Activated CD4-positive, CD25-positive, alpha-beta regulatory T cell treated with anti-CD3 and anti-CD28 coated beads, Interleukin-2, amount 50 U/mL, for 24 hours (primary cell): ENCODE measurements around the gene NSDHL.

Experiments used
- ATAC-seq, 2 donors: fragments of 150-1000 bp; cut with Tn5 transposase; one replicate each; pipeline ENCODE4 v1.10.0; 2021; ENCODE audit warnings: mild to moderate bottlenecking in 1 of 2, moderate library complexity in 1 of 2

Gene NSDHL

DNA sequence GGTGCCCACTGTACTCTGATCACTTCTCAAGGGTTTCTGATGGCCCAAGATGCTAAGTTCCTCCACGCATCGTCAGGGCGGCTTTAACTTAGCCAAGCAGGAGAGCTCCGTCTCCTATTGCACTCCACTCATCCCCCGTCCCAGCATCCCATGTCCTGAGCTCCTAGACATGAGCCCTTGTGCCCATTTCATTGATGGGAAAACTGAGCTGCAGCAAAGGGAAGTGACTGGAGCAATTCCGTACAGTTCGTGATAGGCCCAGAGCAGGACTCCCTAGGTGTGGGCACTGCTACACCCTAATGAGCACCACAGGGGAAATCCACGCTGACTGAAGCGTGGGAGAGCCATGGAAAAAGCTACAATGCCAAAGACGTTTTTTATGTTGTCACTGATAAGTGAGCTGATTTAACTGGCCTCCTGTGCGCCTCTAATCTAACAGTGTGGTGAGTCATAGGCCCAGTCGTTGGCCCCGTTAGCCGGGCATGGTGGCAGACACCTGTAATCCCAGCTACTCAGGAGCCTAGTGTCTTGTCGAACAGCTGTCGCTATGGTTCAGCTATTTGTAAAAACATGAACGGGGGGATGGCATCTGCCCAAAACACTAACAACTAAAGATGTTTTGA lies 14.9 kb downstream of the NSDHL start:
- ATAC-seq: no peak

DNA sequence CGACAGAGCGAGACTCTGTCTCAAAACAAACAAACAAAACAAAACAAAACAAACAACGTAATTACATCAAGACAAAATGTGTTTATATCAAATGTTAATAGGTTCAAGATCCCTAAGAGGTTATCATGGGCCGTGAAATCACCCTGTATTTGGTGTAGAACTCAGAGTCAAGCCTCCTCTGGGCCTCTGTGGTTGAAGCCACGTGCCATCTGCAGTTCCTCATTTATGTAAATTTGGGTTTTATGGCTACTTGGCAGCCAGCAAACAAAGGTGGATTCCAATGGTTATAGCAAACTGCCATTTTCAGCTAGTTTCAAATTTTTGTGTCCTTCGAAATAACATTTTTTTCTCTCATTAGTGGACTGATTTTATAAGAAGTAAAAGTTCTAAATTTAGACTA lies 16.4 kb downstream of the NSDHL start:
- ATAC-seq: no peak

DNA sequence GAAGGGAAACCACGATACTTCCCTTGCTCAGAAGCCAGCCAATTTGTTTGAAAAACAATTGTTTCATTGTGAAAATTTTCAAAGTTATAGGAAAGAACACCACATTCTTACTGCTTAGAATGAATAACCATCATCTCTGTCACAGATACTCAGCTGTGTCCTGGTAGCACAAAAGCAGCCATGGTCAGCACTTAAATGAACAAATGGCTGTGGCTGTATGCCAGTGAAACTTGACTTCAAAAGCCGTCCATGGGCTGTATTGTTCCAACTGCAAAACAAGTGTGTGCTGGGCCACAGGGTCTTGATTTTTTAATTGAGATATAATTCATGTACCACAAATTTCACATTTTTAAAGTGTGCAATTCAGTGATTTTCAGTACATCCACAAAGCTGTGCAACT lies 19.6 kb downstream of the NSDHL start:
- no peak for ATAC-seq

DNA sequence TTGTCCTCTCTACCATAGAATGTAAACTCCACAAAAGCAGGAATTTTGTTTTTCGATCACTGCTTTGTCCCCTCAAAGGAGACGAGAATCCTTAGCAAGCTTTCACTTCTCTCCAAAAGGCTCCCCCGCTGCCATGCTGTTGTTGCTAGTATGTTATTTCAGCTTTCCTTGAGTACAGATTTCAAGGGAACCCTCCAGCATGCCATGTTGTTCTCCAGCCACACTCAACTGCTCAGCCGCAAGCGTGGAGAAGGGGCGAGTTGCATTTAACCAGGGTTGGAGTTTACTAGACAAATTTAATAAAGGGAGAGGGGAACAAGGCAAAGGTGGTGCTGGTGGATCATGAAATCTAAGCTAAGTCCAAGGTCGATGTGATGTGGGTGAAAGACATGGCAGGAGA lies 23.1 kb downstream of the NSDHL start:
- no peak for ATAC-seq

DNA sequence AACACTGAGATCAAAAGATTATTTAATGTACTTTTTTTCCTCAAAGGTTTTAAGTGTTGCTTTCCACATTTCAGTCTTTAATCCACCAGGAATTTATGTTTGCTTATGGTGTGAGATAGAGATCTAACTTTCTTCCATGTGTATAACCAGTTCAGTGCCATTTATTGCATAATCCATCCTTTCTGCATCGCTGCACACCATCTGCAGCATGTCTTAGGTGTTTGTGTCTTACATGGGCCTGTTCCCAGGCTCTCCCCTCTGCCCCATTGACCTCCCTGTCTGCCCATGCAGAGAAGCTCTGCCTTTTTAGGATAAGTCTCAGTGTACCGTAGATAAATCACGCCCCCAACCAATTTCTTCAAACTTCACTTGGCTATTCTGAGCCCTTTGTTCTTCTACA lies 30.3 kb downstream of the NSDHL start:
- ATAC-seq: no peak

GRCh38 chrX:152861826-152862225 lies 31.0 kb downstream of the NSDHL start:
- ATAC-seq: no peak

GRCh38 chrX:152865232-152865920 lies 34.5 kb downstream of the NSDHL start:
- no peak for ATAC-seq

DNA sequence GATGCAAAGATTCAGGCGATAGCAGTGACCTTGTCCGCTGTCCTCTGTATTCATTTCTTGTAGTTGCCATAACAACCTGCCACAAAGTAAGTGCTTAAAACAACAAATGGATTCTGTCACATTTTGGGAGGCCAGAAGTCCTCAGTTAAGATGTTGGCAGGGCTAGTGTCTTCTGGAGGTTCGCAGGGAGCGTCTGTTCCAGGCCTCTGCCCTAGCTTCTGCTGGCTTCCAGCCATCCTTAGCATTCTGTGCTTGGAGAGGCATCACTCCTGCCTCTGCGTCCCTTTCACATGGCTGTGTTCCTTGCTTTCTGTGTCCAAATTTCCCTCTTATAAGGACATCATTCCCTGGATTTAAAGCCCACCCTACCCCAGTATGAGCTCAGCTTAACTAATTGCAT lies 35.5 kb downstream of the NSDHL start:
- ATAC-seq: no peak

GRCh38 chrX:152869972-152870371 lies 39.1 kb downstream of the NSDHL start:
- ATAC-seq: no peak

- ATAC-seq: no peak
These were observed 40.4 kb downstream of the NSDHL start for GRCh38 chrX:152871260-152871659.

DNA sequence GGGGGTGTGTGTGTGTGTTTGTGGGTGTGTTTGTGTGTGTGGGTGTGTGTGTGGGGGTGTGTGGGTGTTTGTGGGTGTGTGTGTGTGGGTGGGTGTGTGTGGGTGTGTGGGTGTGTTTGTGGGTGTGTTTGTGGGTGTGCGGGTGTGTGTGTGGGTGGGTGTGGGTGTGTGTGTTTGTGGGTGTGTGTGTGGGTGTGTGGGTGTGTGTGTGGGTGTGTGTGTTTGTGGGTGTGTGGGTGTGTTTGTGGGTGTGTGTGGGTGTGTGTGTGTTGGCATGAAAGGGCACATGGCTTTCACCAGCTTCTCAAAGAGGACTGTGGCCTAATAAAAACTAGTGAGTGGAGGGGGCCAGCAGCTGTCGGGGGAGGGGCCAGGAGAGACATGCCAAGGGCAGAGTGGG lies 41.7 kb downstream of the NSDHL start:
- ATAC-seq: no peak

DNA sequence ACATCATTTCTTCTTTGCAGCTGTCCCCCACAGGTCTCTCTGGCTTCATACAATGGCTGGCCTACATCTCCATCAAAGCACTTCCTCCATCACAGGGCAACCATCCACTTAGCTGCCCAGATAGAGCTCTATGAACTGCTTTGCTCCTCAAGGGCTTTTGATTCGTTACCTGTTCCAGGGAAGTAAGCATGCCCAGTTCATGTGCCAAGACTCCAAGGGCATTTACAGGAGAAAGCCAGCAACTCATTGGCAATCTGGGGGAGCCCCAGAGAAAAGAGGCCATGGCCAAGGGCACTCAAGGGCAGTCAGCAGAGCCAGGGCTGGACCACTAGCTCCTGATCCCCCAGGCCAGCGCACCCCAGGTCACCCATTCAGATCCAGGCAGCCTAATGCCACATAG lies 42.5 kb downstream of the NSDHL start:
- no peak for ATAC-seq

DNA sequence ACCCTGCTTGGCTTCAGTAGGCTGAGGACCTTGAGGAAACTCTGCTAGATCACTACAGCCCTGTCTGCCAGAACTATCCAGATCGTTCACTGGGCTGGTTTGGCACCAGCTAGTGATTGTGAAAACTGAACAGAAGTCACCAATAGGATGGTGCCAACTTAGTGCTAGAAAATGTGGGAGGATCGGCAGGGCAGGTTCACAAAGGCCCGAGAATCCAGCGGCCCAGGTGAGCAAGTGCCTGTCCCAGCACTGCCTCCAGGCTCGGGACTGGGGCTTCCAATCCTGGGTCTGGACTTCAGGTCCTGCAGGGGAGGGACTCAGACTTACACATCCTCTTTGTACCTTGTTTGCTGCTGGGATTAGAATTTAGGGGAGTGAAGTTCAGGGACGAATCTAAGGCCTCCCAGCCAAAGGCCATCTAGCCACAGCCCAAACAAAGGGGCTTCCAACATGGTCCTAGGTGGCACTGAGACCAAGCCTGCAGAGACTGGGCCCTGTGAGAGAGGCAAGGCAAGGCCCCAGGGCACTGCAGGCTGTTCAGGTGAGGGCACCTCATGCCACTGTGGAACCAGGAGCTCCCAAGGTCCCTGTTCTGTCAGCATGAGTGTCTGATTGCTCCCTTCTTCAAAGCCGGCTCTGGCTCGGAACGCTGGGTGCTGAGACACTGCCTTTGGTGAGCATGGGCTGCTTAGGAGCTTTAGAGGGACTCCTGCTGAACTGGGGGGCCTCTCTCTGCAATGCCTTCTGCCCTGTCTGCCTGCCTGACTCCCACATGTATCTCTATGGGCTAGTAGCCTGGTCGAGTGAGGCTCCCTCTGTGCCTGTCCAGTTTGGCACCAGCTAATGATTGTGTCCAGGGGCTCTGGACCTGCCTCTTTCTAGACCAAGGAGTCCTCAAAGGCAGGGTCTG lies 46.3 kb downstream of the NSDHL start:
- no peak for ATAC-seq

DNA sequence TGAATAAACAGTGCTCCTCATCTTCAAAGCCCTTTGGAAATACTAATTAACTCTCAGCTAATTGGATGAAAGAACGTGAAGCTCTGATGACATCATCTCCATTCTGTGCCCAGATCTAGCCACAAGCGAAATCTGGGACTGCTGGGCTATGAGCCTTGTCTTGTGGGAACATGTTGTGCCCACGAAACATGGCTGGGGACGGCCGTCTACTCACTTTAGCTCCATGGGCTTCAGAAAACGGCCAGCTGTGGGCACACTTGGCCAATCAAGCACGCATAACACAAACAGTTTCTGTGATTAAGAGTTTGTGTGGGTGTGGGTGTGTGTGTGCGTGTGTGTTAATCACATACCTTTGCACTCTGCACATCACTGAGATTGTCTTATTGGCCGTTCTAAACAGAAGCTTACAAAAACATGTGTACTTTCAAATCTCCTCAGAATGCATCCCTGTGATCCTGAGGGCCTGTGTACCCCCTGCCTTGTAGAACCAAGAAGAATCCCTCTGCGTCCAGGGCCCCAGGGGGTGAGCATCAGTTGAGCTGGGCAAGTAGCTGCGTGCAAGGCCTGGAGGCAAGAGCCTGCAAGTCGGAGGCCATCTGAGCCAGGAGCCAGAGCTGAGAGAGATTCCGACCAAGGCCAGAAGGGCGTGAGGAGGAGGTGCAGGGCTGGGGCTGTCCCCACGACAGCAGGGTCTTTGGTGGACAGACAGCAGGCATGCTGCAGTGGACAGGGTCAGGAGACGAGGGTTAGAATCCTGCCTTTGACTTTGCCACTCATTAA lies 48.3 kb downstream of the NSDHL start:
- ATAC-seq: no peak

DNA sequence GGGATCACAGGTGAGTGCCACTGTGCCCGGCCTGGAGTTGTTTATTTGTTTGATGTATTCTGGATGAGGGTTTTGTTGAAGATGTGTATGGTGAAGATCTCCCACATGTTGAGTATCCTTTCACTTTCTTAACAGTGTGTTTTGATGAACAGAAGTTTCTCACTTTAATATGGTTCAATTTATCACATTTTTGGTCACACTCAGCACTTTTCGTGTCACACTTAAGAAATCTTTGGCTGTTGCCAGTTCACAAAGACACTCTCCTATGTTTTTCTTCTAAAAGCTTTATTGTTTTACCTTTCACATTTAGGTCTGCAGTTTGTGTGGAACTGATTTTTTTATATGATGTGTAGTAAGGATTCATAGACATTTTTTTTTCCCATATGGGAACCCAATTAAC lies 50.4 kb downstream of the NSDHL start:
- ATAC-seq: no peak

DNA sequence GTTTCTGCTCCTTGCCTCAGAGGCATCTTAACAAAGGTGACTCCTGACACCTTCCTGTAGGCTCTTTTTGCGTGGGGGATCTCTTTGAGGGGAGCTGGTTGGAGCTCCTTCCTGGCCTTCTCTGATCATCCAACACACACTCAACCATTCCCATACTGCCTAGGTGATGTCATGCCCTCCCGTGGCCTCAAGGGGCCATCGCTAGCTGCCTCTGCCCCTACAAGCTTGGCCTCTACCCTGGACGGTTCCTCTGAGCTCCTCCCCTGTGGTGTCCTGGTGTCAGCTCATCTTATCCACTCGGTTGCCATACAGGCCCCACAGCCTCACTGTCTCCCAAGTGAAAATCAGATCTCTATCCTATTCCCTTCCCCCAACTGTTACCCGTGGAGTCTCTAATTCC lies 53.3 kb downstream of the NSDHL start:
- ATAC-seq: no peak

DNA sequence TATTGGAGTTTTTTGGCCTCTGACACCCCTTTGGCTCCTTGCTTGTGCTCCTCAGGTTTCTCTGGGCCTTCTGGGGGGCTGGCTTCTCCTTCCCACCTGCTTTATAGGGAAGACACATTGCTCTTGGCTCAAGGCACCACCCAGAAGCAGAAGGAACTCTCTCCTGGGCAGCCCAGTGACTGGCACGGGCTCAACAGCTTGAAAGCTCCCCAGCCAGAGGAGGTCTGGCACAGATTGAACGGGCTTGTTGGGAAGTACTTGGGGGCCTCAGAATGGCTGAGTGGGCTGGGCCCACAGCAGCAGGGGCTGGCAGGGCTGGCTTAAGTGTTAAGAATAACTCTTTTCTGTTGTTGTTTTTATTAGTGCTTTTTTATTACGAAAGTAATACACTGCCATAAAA lies 55.9 kb downstream of the NSDHL start:
- no peak for ATAC-seq

DNA sequence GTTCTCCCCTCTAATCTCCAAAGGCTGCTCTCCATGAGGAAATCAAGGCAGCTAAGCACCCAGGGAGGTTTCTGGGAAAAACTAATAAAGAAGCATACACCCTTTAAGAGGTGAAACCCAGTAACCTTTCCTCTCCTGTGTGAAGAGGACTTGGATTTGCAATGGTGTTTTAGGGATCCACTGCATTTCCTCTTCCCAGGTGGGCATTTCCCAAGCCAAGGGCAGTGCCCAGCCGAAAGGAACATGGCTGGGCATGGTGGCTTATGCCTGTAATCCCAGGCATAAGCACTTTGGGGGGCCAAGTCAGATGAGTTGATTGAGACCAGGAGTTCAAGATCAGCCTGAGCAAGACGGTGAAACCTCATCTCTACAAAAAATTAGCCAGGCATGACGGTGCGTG lies 61.6 kb downstream of the NSDHL start:
- no peak for ATAC-seq

GRCh38 chrX:152892999-152893891 lies 62.4 kb downstream of the NSDHL start:
- no peak for ATAC-seq

DNA sequence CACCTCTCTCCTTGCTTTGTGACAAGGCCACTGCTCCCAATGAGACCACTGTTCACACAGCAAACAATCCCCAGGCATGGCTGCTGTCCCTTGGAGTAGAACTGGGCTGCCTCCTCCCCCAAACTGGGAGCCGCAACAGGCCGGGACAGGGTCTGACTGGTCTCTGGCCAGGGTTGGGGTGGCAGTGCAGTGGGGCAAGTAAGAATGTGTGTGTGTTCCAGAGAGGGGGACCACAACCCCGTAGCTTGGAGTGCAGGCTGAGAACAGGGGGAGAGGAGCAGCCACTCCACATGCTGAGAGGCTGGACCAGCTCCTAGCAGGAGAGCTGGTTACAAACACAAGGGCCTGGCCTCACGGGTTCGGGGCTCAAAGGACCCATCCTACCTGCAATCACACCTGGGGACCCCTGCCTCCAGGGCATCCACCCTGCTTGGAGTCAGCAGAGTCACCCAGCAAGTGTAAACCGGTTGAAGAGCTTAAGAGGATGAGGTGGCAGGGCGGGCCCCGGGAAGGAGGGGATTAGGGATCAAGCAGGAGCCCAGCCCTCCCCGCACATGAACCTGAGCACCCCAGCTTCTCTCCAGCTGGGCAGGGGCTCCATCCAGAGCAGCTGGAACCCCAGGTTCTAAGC lies 63.2 kb downstream of the NSDHL start:
- no peak for ATAC-seq

DNA sequence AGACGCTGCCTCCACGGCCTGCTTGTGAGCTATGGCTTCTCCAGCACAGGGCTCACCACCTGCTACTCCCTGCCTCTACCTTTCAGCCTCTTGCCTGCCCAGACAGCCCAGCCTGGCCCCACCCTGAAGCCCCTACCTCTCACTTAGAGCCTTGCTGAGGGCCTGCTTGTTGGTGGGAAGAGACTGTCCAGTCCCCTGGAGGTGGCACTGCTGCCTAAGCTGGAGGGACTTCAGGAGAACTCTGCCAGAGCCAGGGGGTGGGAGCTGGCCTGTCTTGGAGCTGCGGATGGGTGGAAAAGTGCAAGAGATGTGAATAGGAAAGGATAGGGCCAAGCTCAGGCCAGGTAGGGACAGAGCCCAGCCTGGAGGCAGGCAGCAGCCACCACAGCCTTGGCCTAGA lies 64.3 kb downstream of the NSDHL start:
- no peak for ATAC-seq
